Panc1 (cell line): ENCODE data around the gene TMEM141. TPM values are rescaled to one million over a fixed set of nuclear protein-coding genes. Genes with fewer than 3 reads are reported as not detected.

Source experiments
- ATAC-seq: fragments of 200-7000 bp; cut with Tn5 transposase; 2 replicates; pipeline ENCODE4 v1.9.1; 2020; ENCODE audit warnings: mild to moderate bottlenecking, moderate library complexity
- BruUV-seq: library from RNA; stranded (reverse); fragments of 400-500 nt; replicated peaks from 2 replicates; lab custom pipeline; 2021; lab: Mats Ljungman, UMichigan
- CTCF ChIA-PET: fragments of 300-600 bp; sonication (Branson Sonifier 250); formaldehyde crosslinking; loops from one replicate; lab custom pipeline; 2022; ENCODE audit warnings: antibody characterized with exemption; lab: Charles Lee
- POLR2A ChIA-PET: fragments of 300-600 bp; sonication (Branson Sonifier 250); formaldehyde crosslinking; loops from one replicate; lab custom pipeline; 2022; ENCODE audit warnings: antibody characterized with exemption; lab: Charles Lee
- DNase-seq: peaks from one replicate; pipeline ENCODE4 v3.0.0-alpha.2; 2010; ENCODE audit warnings: low read depth, low spot score
- H3K27ac ChIP-seq: 2 replicates; pipeline ENCODE4 v1.5.1; 2011; ENCODE audit warnings: mild to moderate bottlenecking, low read length, inconsistent platforms
- H3K27me3 ChIP-seq: fragments of 200-500 bp; sonication (Bioruptor generic); 2 replicates; pipeline ENCODE4 v1.6.0; 2014; ENCODE audit warnings: low read length, inconsistent platforms; ENCODE audit not compliant: control insufficient read depth, insufficient read depth
- H3K36me3 ChIP-seq: fragments of 200-500 bp; sonication (Bioruptor generic); 2 replicates; pipeline ENCODE4 v1.5.1; 2014; ENCODE audit warnings: inconsistent platforms, mild to moderate bottlenecking, low read length, moderate library complexity; ENCODE audit not compliant: control insufficient read depth, insufficient read depth
- H3K4me1 ChIP-seq: 2 replicates; pipeline ENCODE4 v1.5.1; 2011; ENCODE audit warnings: inconsistent platforms, mild to moderate bottlenecking, low read length, moderate library complexity; ENCODE audit not compliant: control insufficient read depth, insufficient read depth
- H3K4me3 ChIP-seq, 2 experiments: 2 replicates each; pipeline ENCODE4 v1.5.1; 2011 to 2012; ENCODE audit warnings: low read depth in 2 of 2, low read length in 2 of 2, mild to moderate bottlenecking in 2 of 2, inconsistent platforms in 1 of 2, moderate library complexity in 1 of 2
- H3K9me3 ChIP-seq: fragments of 200-500 bp; sonication (Bioruptor generic); 2 replicates; pipeline ENCODE4 v1.5.1; 2014; ENCODE audit warnings: low read depth, mild to moderate bottlenecking, inconsistent platforms, low read length, moderate library complexity; ENCODE audit not compliant: control insufficient read depth, insufficient read depth
- POLR2AphosphoS5 ChIP-seq: IDR thresholded peaks from 2 replicates; pipeline ENCODE4 v1.6.1; 2012; ENCODE audit warnings: mild to moderate bottlenecking, low read depth, low read length, moderate library complexity
- REST ChIP-seq, 2 experiments: IDR thresholded peaks; 2 replicates each; pipeline ENCODE4 v1.6.1; 2011 to 2012; ENCODE audit warnings: low read depth in 2 of 2, control low read depth in 1 of 2, low read length in 1 of 2, mild to moderate bottlenecking in 1 of 2, moderate library complexity in 1 of 2; ENCODE audit not compliant: insufficient read depth in 1 of 2
- SIN3A ChIP-seq: IDR thresholded peaks from 2 replicates; pipeline ENCODE4 v1.6.1; 2012; ENCODE audit warnings: low read depth, mild to moderate bottlenecking, low read length, moderate library complexity, borderline replicate concordance; ENCODE audit not compliant: insufficient read depth
- TCF7L2 ChIP-seq: IDR thresholded peaks from 2 replicates; pipeline ENCODE4 v1.6.1; 2011; ENCODE audit warnings: mild to moderate bottlenecking, low read depth, low read length, inconsistent platforms
- in situ Hi-C: cut with HindIII; loops from 2 replicates; pipeline ENCODE4 v1.10.0; 2016; ENCODE audit warnings: low sequenced_read_pairs, low pct_unique_long_range_greater_than_20kb
- intact Hi-C: fragments of 100-400 bp; cut with micrococcal nuclease; formaldehyde crosslinking; loops from one replicate; pipeline ENCODE4 v1.10.0; 2022; ENCODE audit not compliant: unreplicated experiment
- total RNA-seq: library from RNA; stranded (reverse); gene quantifications from one replicate; pipeline ENCODE4 v1.2.1, GENCODE V29; 2021; ENCODE audit not compliant: unreplicated experiment
- TF ChIP-seq, protein P1 (sequence below): fragments of 450-650 bp; IDR thresholded peaks from 2 replicates; pipeline ENCODE4 v1.5.1; 2017; ENCODE audit warnings: mild to moderate bottlenecking

The TMEM141 gene
- total RNA-seq, 1 experiment from 2014 or later: 53.5 TPM

DNA sequence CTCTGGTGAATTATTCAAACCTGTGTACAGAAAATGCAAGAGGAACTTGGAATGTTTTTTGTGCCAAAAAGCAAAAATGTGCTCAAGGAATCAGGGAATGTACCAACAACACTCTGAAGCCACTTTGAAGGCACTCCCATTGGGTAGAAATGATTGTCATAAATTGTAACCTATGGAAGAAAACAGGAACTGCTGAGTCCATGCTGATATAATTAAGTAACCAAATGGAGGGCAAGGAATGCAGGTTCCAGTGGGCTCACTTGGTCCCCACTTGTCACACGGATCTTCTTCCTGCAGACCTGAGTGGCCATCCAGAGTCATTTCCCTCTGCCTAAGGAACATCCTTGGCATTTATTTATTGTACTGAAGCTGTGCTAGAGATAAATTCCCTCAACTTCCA, 39.9 kb upstream of the TMEM141 start:
- Histone ChIP-seq H3K4me1 (no peaks in the 10 kb centered on the region), H3K4me3 (no peak overlapping the region), H3K9me3 (no peaks in the 10 kb centered on the region), H3K36me3 (no peaks in the 10 kb centered on the region), H3K27ac (no peak overlapping the region), H3K27me3 (no peaks in the 10 kb centered on the region)
- ChIA-PET POLR2A (no interaction called here), CTCF (no interaction called here)
- intact Hi-C loops: no loop called here
- no peak for DNase-seq
- in situ Hi-C loops: no loop called here
- ATAC-seq: no peak
- BruUV-seq: no TSS peak
- TF ChIP-seq SIN3A (no peak), POLR2AphosphoS5 (no peak), REST (IDR thresholded peaks at IDR 0.05; ENCODE audit: insufficient read depth in 1 of 2, low read depth in 2 of 2, low read length in 1 of 2) (no peak), TCF7L2 (no peak)
- TF ChIP-seq, protein P1, sequence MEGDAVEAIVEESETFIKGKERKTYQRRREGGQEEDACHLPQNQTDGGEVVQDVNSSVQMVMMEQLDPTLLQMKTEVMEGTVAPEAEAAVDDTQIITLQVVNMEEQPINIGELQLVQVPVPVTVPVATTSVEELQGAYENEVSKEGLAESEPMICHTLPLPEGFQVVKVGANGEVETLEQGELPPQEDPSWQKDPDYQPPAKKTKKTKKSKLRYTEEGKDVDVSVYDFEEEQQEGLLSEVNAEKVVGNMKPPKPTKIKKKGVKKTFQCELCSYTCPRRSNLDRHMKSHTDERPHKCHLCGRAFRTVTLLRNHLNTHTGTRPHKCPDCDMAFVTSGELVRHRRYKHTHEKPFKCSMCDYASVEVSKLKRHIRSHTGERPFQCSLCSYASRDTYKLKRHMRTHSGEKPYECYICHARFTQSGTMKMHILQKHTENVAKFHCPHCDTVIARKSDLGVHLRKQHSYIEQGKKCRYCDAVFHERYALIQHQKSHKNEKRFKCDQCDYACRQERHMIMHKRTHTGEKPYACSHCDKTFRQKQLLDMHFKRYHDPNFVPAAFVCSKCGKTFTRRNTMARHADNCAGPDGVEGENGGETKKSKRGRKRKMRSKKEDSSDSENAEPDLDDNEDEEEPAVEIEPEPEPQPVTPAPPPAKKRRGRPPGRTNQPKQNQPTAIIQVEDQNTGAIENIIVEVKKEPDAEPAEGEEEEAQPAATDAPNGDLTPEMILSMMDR: no peak

DNA sequence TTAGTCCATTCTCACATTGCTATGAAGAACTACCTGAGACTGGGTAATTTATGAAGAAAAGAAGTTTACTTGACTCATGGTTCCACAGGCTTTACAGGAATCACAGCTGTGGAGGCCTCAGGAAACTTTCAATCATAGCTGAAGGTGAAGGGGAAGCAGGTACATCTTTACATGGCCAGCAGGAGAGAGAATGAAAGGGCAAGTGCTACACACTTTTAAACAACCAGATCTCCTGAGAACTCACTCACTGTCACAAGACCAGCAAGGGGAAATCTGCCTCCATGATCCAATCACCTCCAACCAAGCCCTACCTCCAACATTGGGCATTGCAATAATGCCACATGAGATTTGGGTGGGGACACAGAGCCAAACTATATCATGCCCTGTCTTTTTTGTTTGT, 39.3 kb upstream of the TMEM141 start:
- intact Hi-C loops (no loop called here), in situ Hi-C loops (no loop called here)
- Histone ChIP-seq H3K9me3 (no peaks in the 10 kb centered on the region), H3K27me3 (no peaks in the 10 kb centered on the region), H3K36me3 (no peaks in the 10 kb centered on the region), H3K27ac (no peak overlapping the region), H3K4me3 (no peak overlapping the region), H3K4me1 (no peaks in the 10 kb centered on the region)
- no peak for TF ChIP-seq TCF7L2
- TF ChIP-seq REST (IDR thresholded peaks at IDR 0.05; ENCODE audit: insufficient read depth in 1 of 2, low read depth in 2 of 2, low read length in 1 of 2): no peak
- TF ChIP-seq POLR2AphosphoS5: no peak
- no peak for TF ChIP-seq SIN3A
- TF ChIP-seq, protein P1: no peak
- BruUV-seq: no TSS peak
- POLR2A ChIA-PET: no interaction called here
- DNase-seq: no peak
- CTCF ChIA-PET: no interaction called here
- ATAC-seq: no peak
